GM19468 (cell line): ENCODE measurements around the gene NCOA7.
"Not testable (repeated sequence)": the region's sequence is repeated elsewhere in the genome, so short reads cannot be mapped to it uniquely, and the experiment has no call there.

Experiments
- ATAC-seq: cut with Tn5 transposase; IDR thresholded peaks from one replicate; pipeline ENCODE4 v1.9.1; 2021; ENCODE audit warnings: mild to moderate bottlenecking, moderate library complexity, moderate number of reproducible peaks; ENCODE audit not compliant: unreplicated experiment; ENCODE audit errors: extremely low read depth

NCOA7 gene

GRCh38 chr6:125940247-125941041 lies 149.7 kb downstream of the NCOA7 start:
- no peak for ATAC-seq

- ATAC-seq: no peak
Observed at GRCh38 chr6:125942672-125943527, 152.1 kb downstream of the NCOA7 start.

- no peak for ATAC-seq
Observed at GRCh38 chr6:125943528-125944433, 153.0 kb downstream of the NCOA7 start.

- ATAC-seq: no peak
Observed at GRCh38 chr6:125944434-125944816, 153.7 kb downstream of the NCOA7 start.

GRCh38 chr6:125944896-125945295 lies 154.1 kb downstream of the NCOA7 start:
- ATAC-seq: no peak

GRCh38 chr6:125945378-125946141 lies 154.8 kb downstream of the NCOA7 start:
- no peak for ATAC-seq

- ATAC-seq: no peak
Observed at GRCh38 chr6:125947615-125948014, 156.9 kb downstream of the NCOA7 start.

GRCh38 chr6:125948455-125948854 lies 157.7 kb downstream of the NCOA7 start:
- no peak for ATAC-seq

- no peak for ATAC-seq
Observed at GRCh38 chr6:125949069-125949468, 158.3 kb downstream of the NCOA7 start.

GRCh38 chr6:125950293-125950692 lies 159.5 kb downstream of the NCOA7 start:
- ATAC-seq: no peak

GRCh38 chr6:125950716-125951115 lies 160.0 kb downstream of the NCOA7 start:
- not testable (repeated sequence) for ATAC-seq

- ATAC-seq: no peak
Observed at GRCh38 chr6:125951323-125951722, 160.6 kb downstream of the NCOA7 start.

GRCh38 chr6:125952764-125953501 lies 162.2 kb downstream of the NCOA7 start:
- ATAC-seq: no peak

- no peak for ATAC-seq
Observed at GRCh38 chr6:125953502-125953875, 162.7 kb downstream of the NCOA7 start.

- ATAC-seq: no peak
Observed at GRCh38 chr6:125954735-125955339, 164.1 kb downstream of the NCOA7 start.

GRCh38 chr6:125955973-125956372 lies 165.2 kb downstream of the NCOA7 start:
- no peak for ATAC-seq

GRCh38 chr6:125956506-125957390 lies 166.0 kb downstream of the NCOA7 start, which contains the start of gene HINT3:
Gene HINT3, plus strand, starts transcription at chr6:125956770. Its CDS starts 208 bp downstream, at chr6:125956978.
- ATAC-seq: peak; percentile 95

- ATAC-seq: no peak
Observed at GRCh38 chr6:125957391-125957693, 166.6 kb downstream of the NCOA7 start.
